PC-9 (cell line): Measurements from ENCODE around the gene CALN1. TPM values are rescaled to one million over a fixed set of nuclear protein-coding genes. Genes with fewer than 3 reads are reported as not detected.

Experiments
- BruUV-seq: library from RNA; stranded (reverse); fragments of 400-500 nt; replicated peaks from 2 replicates; lab custom pipeline; 2021; lab: Mats Ljungman, UMichigan
- CTCF ChIA-PET: fragments of 300-600 bp; sonication (Branson Sonifier 250); formaldehyde crosslinking; loops from one replicate; lab custom pipeline; 2022; ENCODE audit warnings: antibody characterized with exemption; lab: Charles Lee
- POLR2A ChIA-PET: fragments of 300-600 bp; sonication (Branson Sonifier 250); formaldehyde crosslinking; loops from one replicate; lab custom pipeline; 2022; ENCODE audit warnings: antibody characterized with exemption; ENCODE audit not compliant: unreplicated experiment; lab: Charles Lee
- DNase-seq, 2 experiments: peaks; one replicate each; pipeline versions ENCODE4 v3.0.0 to v3.0.0-alpha.2; 2015 to 2022; ENCODE audit warnings: mixed read lengths in 1 of 2
- H2AFZ ChIP-seq: fragments of 200-600 bp; sonication (generic); 2 replicates; pipeline ENCODE4 v1.8.1; 2017; ENCODE audit warnings: antibody characterized with exemption
- H3F3A ChIP-seq: fragments of 200-600 bp; sonication (generic); 2 replicates; pipeline ENCODE4 v1.8.1; 2017; ENCODE audit warnings: antibody characterized with exemption, mild to moderate bottlenecking, low read depth; ENCODE audit not compliant: insufficient read depth
- H3K27ac ChIP-seq: fragments of 200-600 bp; sonication (generic); 2 replicates; pipeline ENCODE4 v1.6.1; 2016; ENCODE audit warnings: mixed run types
- H3K27me3 ChIP-seq: fragments of 200-600 bp; sonication (generic); 2 replicates; pipeline ENCODE4 v1.6.1; 2016; ENCODE audit warnings: low read depth, mixed run types; ENCODE audit not compliant: insufficient read depth
- H3K36me3 ChIP-seq: fragments of 200-600 bp; sonication (generic); 2 replicates; pipeline ENCODE4 v1.6.1; 2016; ENCODE audit warnings: low read depth, mixed run types
- H3K4me1 ChIP-seq: fragments of 200-600 bp; sonication (generic); replicated peaks from 2 replicates; pipeline ENCODE4 v1.6.1; 2016; ENCODE audit warnings: mixed run types; ENCODE audit not compliant: insufficient read depth
- H3K4me2 ChIP-seq: fragments of 200-600 bp; sonication (generic); 2 replicates; pipeline ENCODE4 v1.6.1; 2017; ENCODE audit warnings: mixed run types
- H3K4me3 ChIP-seq: fragments of 200-600 bp; sonication (generic); 2 replicates; pipeline ENCODE4 v1.6.1; 2016; ENCODE audit warnings: mixed run types
- H3K79me2 ChIP-seq: fragments of 200-600 bp; sonication (generic); 2 replicates; pipeline ENCODE4 v1.6.1; 2017; ENCODE audit warnings: low read depth, mixed run types
- H3K9me2 ChIP-seq: fragments of 200-600 bp; sonication (generic); 2 replicates; pipeline ENCODE4 v1.8.1; 2017; ENCODE audit warnings: mild to moderate bottlenecking; ENCODE audit not compliant: insufficient read depth
- H3K9me3 ChIP-seq: fragments of 200-600 bp; sonication (generic); 2 replicates; pipeline ENCODE4 v1.8.1; 2016; ENCODE audit warnings: low read depth; ENCODE audit not compliant: insufficient read depth
- H4K20me1 ChIP-seq: fragments of 200-600 bp; sonication (generic); 2 replicates; pipeline ENCODE4 v1.8.1; 2017; ENCODE audit not compliant: insufficient read depth
- EZH2 ChIP-seq: fragments of 200-600 bp; sonication (generic); IDR thresholded peaks from 2 replicates; pipeline ENCODE4 v1.8.0; 2017; ENCODE audit warnings: antibody characterized with exemption, low read depth
- intact Hi-C: fragments of 100-400 bp; cut with micrococcal nuclease; formaldehyde crosslinking; loops from one replicate; pipeline ENCODE4 v1.10.0; 2022; ENCODE audit not compliant: unreplicated experiment
- total RNA-seq: library from RNA; stranded (reverse); gene quantifications from 2 replicates; pipeline ENCODE4 v1.2.3, GENCODE V29; 2021
- TF ChIP-seq, protein P1 (sequence below): fragments of 200-600 bp; sonication (generic); conservative IDR thresholded peaks from 2 replicates; pipeline ENCODE4 v1.6.1; 2017; ENCODE audit warnings: mixed run types, antibody characterized with exemption, mild to moderate bottlenecking, moderate library complexity

The CALN1 gene
- total RNA-seq, 1 experiment from 2014 or later, result not detected

DNA sequence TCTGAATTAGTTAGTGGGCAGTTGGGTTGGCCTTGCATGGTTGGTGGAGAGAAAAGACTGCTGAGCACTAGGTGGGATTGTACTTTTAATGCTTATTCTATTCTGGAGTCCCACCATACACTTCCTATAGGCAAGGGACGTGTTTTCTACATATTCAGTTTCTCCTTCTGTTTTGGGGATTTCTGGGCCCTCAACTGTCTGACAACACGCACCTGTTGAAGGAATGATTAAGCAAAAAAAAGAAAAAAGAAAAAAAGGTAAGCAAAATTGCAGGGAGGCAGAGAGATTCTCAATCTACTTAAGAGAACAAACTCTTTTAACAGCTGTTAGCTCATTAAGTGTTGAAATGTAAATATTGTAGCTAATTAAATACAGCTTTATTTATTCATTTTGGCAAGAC lies 541.3 kb downstream of the CALN1 start:
- H3K27me3 ChIP-seq, result peaks cover 25% of the 10 kb centered on the region
- intact Hi-C loops, result no loop called here
- no peak overlapping the region for H2AFZ ChIP-seq
- H3K79me2 ChIP-seq, result no peaks in the 10 kb centered on the region
- H3K4me3 ChIP-seq, result no peak overlapping the region
- H3K4me1 ChIP-seq, result no peaks in the 10 kb centered on the region
- DNase-seq, result no peak
- H3K36me3 ChIP-seq, result no peaks in the 10 kb centered on the region
- ChIA-PET POLR2A (no interaction called here), CTCF (no interaction called here)
- H3K9me3 ChIP-seq, result no peaks in the 10 kb centered on the region
- no peaks in the 10 kb centered on the region for H3K9me2 ChIP-seq
- H3K4me2 ChIP-seq, result no peak overlapping the region
- no TSS peak for BruUV-seq
- TF ChIP-seq EZH2, result no peak
- TF ChIP-seq, protein P1, sequence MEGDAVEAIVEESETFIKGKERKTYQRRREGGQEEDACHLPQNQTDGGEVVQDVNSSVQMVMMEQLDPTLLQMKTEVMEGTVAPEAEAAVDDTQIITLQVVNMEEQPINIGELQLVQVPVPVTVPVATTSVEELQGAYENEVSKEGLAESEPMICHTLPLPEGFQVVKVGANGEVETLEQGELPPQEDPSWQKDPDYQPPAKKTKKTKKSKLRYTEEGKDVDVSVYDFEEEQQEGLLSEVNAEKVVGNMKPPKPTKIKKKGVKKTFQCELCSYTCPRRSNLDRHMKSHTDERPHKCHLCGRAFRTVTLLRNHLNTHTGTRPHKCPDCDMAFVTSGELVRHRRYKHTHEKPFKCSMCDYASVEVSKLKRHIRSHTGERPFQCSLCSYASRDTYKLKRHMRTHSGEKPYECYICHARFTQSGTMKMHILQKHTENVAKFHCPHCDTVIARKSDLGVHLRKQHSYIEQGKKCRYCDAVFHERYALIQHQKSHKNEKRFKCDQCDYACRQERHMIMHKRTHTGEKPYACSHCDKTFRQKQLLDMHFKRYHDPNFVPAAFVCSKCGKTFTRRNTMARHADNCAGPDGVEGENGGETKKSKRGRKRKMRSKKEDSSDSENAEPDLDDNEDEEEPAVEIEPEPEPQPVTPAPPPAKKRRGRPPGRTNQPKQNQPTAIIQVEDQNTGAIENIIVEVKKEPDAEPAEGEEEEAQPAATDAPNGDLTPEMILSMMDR, result no peak
- H3F3A ChIP-seq, result no peaks in the 10 kb centered on the region
- H4K20me1 ChIP-seq, result no peaks in the 10 kb centered on the region
- H3K27ac ChIP-seq, result no peak overlapping the region

DNA sequence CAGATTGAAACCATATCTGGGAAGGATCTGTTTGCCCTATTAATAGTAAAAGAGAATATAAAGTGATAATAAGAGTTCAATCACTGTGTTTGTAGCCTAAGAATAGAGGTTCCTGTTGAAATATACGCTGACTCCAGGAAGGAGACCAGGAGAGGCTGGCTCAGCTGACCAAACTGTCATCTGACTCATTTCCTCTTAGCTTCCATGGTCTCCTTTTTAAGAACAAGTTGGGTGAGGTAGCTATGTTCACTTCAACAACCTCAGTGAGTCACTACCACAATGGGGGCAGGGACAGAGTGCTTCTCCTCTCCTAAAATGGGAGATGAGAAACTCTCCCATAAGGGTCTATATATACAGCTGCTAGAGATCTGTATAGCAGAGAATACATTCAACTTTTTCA lies 543.3 kb downstream of the CALN1 start:
- H2AFZ ChIP-seq, result no peak overlapping the region
- POLR2A ChIA-PET, result no interaction called here

GRCh38 chr7:71867626-71868025 lies 544.5 kb downstream of the CALN1 start:
- intact Hi-C loops, result no loop called here

More for the DNA sequence above, 543.3 kb downstream of the CALN1 start:
- Histone ChIP-seq H3K27me3 (peaks cover 22% of the 10 kb centered on the region; the same call in 1 of the 2 replicates), H3K4me2 (no peak overlapping the region), H3K79me2 (no peaks in the 10 kb centered on the region), H3K9me3 (no peaks in the 10 kb centered on the region), H3K27ac (no peak overlapping the region), H3K9me2 (no peaks in the 10 kb centered on the region), H3F3A (no peaks in the 10 kb centered on the region), H3K36me3 (no peaks in the 10 kb centered on the region), H3K4me3 (no peak overlapping the region), H4K20me1 (no peaks in the 10 kb centered on the region), H3K4me1 (no peaks in the 10 kb centered on the region)
- no peak for DNase-seq
- intact Hi-C loops, result no loop called here
- BruUV-seq, result no TSS peak
- CTCF ChIA-PET, result no interaction called here
- no peak for TF ChIP-seq EZH2

More at GRCh38 chr7:71867626-71868025, 544.5 kb downstream of the CALN1 start:
- ChIA-PET POLR2A (no interaction called here), CTCF (no interaction called here)
- no peaks in the 10 kb centered on the region for H4K20me1 ChIP-seq
- H3K27ac ChIP-seq, result no peak overlapping the region
- no peak overlapping the region for H3K4me3 ChIP-seq
- BruUV-seq, result no TSS peak
- H3K36me3 ChIP-seq, result no peaks in the 10 kb centered on the region
- H3K4me1 ChIP-seq, result no peaks in the 10 kb centered on the region
- TF ChIP-seq, protein P1, result no peak
- no peak for TF ChIP-seq EZH2
- no peaks in the 10 kb centered on the region for H3F3A ChIP-seq
- H2AFZ ChIP-seq, result no peak overlapping the region
- no peaks in the 10 kb centered on the region for H3K79me2 ChIP-seq
- no peaks in the 10 kb centered on the region for H3K9me2 ChIP-seq
- no peak overlapping the region for H3K4me2 ChIP-seq
- no peaks in the 10 kb centered on the region for H3K9me3 ChIP-seq
- H3K27me3 ChIP-seq, result peaks cover 11% of the 10 kb centered on the region; the same call in 1 of the 2 replicates
- no peak for DNase-seq
